ENCODE measurements around the gene UBE2J1.

DNA sequence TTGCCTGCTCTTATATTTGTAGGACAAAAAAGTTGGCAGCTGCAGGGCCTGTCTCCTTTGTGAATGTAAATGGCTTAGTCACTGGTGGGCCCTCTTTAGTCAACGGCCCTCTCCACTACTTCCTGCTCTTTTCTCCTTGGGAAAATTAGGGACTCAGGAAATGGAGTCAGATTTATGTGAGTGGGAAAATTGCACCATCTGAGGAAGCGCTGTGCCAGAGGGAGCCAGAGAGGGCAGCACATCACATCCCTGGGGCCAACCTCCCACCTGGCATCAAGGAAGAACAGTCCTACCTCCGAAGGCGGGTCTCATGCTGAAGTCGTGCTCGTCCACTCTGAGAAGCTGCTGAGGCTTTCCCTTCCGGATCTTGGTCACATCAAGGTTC is 53.1 kb downstream of the UBE2J1 start:
- TF ChIP-seq, protein P1, sequence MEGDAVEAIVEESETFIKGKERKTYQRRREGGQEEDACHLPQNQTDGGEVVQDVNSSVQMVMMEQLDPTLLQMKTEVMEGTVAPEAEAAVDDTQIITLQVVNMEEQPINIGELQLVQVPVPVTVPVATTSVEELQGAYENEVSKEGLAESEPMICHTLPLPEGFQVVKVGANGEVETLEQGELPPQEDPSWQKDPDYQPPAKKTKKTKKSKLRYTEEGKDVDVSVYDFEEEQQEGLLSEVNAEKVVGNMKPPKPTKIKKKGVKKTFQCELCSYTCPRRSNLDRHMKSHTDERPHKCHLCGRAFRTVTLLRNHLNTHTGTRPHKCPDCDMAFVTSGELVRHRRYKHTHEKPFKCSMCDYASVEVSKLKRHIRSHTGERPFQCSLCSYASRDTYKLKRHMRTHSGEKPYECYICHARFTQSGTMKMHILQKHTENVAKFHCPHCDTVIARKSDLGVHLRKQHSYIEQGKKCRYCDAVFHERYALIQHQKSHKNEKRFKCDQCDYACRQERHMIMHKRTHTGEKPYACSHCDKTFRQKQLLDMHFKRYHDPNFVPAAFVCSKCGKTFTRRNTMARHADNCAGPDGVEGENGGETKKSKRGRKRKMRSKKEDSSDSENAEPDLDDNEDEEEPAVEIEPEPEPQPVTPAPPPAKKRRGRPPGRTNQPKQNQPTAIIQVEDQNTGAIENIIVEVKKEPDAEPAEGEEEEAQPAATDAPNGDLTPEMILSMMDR (IDR thresholded peaks at IDR 0.05): no peak
- TF ChIP-seq POLR2A (IDR thresholded peaks at IDR 0.05): no peak

All from adrenal gland (tissue), 5 donors.